GM12872 (cell line): ENCODE data around the gene HCST.

ENCODE experiments used
- TF ChIP-seq, protein P1 (sequence below): IDR thresholded peaks from 3 replicates; pipeline ENCODE4 v1.5.1; 2011; ENCODE audit warnings: low read depth, mild to moderate bottlenecking, low read length, moderate library complexity; ENCODE audit not compliant: insufficient read depth

HCST gene

GRCh38 chr19:35940839-35941238 is 38.5 kb downstream of the HCST start:
- TF ChIP-seq, protein P1, sequence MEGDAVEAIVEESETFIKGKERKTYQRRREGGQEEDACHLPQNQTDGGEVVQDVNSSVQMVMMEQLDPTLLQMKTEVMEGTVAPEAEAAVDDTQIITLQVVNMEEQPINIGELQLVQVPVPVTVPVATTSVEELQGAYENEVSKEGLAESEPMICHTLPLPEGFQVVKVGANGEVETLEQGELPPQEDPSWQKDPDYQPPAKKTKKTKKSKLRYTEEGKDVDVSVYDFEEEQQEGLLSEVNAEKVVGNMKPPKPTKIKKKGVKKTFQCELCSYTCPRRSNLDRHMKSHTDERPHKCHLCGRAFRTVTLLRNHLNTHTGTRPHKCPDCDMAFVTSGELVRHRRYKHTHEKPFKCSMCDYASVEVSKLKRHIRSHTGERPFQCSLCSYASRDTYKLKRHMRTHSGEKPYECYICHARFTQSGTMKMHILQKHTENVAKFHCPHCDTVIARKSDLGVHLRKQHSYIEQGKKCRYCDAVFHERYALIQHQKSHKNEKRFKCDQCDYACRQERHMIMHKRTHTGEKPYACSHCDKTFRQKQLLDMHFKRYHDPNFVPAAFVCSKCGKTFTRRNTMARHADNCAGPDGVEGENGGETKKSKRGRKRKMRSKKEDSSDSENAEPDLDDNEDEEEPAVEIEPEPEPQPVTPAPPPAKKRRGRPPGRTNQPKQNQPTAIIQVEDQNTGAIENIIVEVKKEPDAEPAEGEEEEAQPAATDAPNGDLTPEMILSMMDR = no peak

DNA sequence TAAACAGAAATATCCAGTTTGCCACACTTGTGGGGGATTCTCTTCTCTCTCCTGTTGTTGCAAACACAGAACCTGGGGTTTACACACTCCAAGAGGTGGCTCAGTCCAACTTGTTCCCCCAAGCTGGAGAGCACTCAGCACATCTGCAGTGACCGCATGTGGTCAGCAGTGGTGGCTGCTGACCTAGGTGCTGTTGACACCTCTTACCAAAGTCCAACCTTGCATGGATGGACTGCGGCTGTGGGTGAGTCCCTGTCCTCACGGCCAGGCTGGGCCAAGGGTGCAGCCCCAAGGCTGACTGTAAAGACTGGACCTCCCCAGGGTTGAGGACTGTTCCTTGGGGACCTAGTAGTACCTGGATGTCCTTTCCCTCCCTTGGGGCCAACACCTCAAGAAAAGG is 39.9 kb downstream of the HCST start:
- TF ChIP-seq, protein P1 = no peak

- TF ChIP-seq, protein P1 = no peak
Observed at GRCh38 chr19:35943321-35944301, 41.3 kb downstream of the HCST start.

GRCh38 chr19:35944556-35944955 is 42.2 kb downstream of the HCST start:
- TF ChIP-seq, protein P1 = no peak

DNA sequence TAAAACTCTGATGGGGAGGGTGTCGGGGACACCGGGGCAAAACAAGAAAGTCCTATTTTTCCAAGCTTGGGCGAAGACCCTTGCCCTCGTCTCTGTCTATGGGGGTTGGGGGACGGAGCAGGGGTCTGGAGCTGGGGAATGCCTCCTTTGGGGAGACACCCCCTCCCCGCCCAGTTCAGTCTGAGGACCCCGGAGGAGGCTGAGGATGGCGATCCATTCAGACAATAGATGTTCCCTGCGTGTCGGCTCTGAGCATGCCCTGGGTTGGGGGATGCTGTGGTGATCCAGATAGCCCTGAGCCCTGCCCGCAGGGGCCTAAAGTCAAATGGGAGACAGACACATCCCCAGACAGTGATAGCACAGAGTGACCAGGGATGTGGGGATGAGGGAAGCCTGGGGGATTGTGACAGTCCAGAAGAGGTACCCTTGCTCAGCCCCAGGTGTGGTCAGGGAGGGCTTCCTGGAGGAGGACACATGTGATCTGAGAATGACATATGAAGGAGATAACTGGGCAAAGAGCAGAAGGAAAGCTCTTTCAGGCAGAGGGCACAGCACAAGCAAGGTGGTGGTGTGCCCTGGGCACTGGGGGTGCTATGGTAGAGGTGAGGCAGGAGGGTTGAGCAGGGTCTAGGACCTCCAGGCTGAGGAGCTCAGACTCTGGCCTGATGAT is 42.9 kb downstream of the HCST start:
- TF ChIP-seq, protein P1 = no peak

GRCh38 chr19:35946203-35946602 is 43.9 kb downstream of the HCST start:
- TF ChIP-seq, protein P1 = no peak

DNA sequence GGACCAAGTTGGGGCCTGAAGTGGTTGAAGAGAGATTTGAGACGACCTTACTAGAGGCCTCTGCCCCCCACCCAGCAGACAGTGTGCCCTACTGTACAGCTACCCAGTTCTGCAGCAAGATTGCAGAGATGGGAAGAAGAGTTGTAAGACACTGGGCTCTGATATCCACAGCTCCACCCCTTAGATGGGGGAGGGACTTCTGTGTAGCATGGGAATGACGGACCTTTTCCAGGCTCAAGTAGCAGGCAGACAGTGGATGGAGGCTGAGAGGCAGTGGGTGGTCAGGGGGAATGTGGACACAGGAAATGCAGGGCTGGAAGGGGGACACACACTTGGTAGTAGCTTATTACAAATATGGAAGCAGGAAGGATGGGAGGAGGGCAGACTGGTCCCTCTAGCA is 46.8 kb downstream of the HCST start:
- TF ChIP-seq, protein P1 = no peak
